Measurements from ENCODE around the gene ICAM1. TPM values are rescaled to one million over a fixed set of nuclear protein-coding genes. Genes with fewer than 3 reads are reported as not detected.

ICAM1 gene
- total and polyA plus RNA-seq, 2 of the 13 experiments (the other 11 are each of a cell fraction or from before 2014, with no cell fraction given) = 37.9 to 98.4 TPM

DNA sequence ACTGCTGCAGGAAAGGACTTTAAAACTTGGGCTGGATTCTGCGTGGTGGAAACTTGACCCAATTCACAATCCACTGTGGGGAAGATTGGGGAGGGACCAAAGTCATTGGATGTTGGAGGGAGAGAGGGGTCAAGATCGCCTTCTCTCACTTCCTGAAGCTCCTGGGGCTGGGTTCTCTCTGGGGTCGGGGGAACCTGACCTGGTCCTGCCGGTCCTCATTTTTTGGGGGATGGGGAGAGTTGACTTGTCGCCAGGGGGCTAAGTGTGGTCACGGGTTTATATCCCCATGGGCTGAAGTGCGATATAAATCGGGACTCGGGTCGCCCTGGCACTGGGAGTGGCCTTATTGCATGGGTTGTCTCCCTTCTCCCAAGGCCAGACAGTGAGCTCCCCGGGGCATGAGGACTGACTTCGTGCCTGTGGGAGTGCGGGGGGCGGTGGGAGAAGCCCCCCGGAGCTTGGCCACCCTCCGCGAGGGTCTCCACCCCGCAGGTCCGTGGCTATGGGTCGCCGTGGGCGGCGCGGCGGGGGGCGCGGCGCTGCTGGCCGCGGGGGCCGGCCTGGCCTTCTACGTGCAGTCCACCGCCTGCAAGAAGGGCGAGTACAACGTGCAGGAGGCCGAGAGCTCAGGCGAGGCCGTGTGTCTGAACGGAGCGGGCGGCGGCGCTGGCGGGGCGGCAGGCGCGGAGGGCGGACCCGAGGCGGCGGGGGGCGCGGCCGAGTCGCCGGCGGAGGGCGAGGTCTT, 25.1 kb downstream of the ICAM1 start (continued):
- no peak for TF ChIP-seq ZNF496 (CRISPR knock-in tag; IDR thresholded peaks at IDR 0.05; ENCODE audit: insufficient replicate concordance)
- no peak for TF ChIP-seq ZNF781 (CRISPR knock-in tag; IDR thresholded peaks at IDR 0.05; ENCODE audit: borderline replicate concordance, not compliant biosample characterization)
- TF ChIP-seq, protein P1, sequence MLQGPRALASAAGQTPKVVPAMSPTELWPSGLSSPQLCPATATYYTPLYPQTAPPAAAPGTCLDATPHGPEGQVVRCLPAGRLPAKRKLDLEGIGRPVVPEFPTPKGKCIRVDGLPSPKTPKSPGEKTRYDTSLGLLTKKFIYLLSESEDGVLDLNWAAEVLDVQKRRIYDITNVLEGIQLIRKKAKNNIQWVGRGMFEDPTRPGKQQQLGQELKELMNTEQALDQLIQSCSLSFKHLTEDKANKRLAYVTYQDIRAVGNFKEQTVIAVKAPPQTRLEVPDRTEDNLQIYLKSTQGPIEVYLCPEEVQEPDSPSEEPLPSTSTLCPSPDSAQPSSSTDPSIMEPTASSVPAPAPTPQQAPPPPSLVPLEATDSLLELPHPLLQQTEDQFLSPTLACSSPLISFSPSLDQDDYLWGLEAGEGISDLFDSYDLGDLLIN (CRISPR knock-in tag; IDR thresholded peaks at IDR 0.05; ENCODE audit: borderline replicate concordance) = no peak
- TF ChIP-seq, protein P2, sequence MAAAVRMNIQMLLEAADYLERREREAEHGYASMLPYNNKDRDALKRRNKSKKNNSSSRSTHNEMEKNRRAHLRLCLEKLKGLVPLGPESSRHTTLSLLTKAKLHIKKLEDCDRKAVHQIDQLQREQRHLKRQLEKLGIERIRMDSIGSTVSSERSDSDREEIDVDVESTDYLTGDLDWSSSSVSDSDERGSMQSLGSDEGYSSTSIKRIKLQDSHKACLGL (CRISPR knock-in tag; IDR thresholded peaks at IDR 0.05) = 0 out of 2 replicates have a peak, but pooled peaks have one; percentile 53
- no peak for TF ChIP-seq GATAD2A (CRISPR knock-in tag; IDR thresholded peaks at IDR 0.05)
- TF ChIP-seq FOXK1 (CRISPR knock-in tag; IDR thresholded peaks at IDR 0.05; ENCODE audit: borderline replicate concordance, low read depth) = no peak
- no peak for TF ChIP-seq THAP11 (CRISPR knock-in tag; IDR thresholded peaks at IDR 0.05)
- TF ChIP-seq ZNF430 (CRISPR knock-in tag; IDR thresholded peaks at IDR 0.05) = no peak
- TF ChIP-seq RARA (CRISPR knock-in tag; IDR thresholded peaks at IDR 0.05) = 0 out of 2 replicates have a peak, but pooled peaks have one; percentile 4
- peak; percentile 28; the same call in 1 of the 2 replicates for TF ChIP-seq ZNF777 (CRISPR knock-in tag; IDR thresholded peaks at IDR 0.05)
- TF ChIP-seq SIN3A (IDR thresholded peaks at IDR 0.05; ENCODE audit: borderline replicate concordance, low read depth, low read length) = no peak
- no peak; the same call in 1 of the 2 replicates for TF ChIP-seq GABPB1 (CRISPR knock-in tag; IDR thresholded peaks at IDR 0.05)
- TF ChIP-seq ZNF232 (CRISPR knock-in tag; IDR thresholded peaks at IDR 0.05; ENCODE audit: borderline replicate concordance) = 0 out of 2 replicates have a peak, but pooled peaks have one; percentile 41
- TF ChIP-seq SMARCC2 (IDR thresholded peaks at IDR 0.05) = no peak
- TF ChIP-seq, protein P3, sequence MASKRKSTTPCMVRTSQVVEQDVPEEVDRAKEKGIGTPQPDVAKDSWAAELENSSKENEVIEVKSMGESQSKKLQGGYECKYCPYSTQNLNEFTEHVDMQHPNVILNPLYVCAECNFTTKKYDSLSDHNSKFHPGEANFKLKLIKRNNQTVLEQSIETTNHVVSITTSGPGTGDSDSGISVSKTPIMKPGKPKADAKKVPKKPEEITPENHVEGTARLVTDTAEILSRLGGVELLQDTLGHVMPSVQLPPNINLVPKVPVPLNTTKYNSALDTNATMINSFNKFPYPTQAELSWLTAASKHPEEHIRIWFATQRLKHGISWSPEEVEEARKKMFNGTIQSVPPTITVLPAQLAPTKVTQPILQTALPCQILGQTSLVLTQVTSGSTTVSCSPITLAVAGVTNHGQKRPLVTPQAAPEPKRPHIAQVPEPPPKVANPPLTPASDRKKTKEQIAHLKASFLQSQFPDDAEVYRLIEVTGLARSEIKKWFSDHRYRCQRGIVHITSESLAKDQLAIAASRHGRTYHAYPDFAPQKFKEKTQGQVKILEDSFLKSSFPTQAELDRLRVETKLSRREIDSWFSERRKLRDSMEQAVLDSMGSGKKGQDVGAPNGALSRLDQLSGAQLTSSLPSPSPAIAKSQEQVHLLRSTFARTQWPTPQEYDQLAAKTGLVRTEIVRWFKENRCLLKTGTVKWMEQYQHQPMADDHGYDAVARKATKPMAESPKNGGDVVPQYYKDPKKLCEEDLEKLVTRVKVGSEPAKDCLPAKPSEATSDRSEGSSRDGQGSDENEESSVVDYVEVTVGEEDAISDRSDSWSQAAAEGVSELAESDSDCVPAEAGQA (IDR thresholded peaks at IDR 0.05; ENCODE audit: low read depth) = no peak
- TF ChIP-seq, protein P3 (CRISPR knock-in tag; IDR thresholded peaks at IDR 0.05; ENCODE audit: borderline replicate concordance) = 0 out of 2 replicates have a peak, but pooled peaks have one; percentile 55
- no peak for TF ChIP-seq TARDBP (CRISPR knock-in tag; IDR thresholded peaks at IDR 0.05)
- TF ChIP-seq ZNF75D (CRISPR knock-in tag; IDR thresholded peaks at IDR 0.05; ENCODE audit: borderline replicate concordance) = no peak
- TF ChIP-seq ZNF431 (CRISPR knock-in tag; IDR thresholded peaks at IDR 0.05; ENCODE audit: borderline replicate concordance, low read depth) = 0 out of 2 replicates have a peak, but pooled peaks have one; percentile 42
- TF ChIP-seq, protein P4, sequence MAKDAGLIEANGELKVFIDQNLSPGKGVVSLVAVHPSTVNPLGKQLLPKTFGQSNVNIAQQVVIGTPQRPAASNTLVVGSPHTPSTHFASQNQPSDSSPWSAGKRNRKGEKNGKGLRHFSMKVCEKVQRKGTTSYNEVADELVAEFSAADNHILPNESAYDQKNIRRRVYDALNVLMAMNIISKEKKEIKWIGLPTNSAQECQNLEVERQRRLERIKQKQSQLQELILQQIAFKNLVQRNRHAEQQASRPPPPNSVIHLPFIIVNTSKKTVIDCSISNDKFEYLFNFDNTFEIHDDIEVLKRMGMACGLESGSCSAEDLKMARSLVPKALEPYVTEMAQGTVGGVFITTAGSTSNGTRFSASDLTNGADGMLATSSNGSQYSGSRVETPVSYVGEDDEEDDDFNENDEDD (CRISPR knock-in tag; IDR thresholded peaks at IDR 0.05; ENCODE audit: borderline replicate concordance) = peak; percentile 69; the same call in 1 of the 2 replicates
- TF ChIP-seq ZNF274 (CRISPR knock-in tag; IDR thresholded peaks at IDR 0.05) = peak; percentile 59; the same call in 1 of the 2 replicates

All from HepG2 (cell line).